AML-193 (cell line): ENCODE results near the gene UVSSA.

ENCODE experiments used
- DNase-seq, 2 experiments: peaks; one replicate each; lab custom pipeline; 2025; lab: John Stamatoyannopoulos, UW

UVSSA gene, protein sequence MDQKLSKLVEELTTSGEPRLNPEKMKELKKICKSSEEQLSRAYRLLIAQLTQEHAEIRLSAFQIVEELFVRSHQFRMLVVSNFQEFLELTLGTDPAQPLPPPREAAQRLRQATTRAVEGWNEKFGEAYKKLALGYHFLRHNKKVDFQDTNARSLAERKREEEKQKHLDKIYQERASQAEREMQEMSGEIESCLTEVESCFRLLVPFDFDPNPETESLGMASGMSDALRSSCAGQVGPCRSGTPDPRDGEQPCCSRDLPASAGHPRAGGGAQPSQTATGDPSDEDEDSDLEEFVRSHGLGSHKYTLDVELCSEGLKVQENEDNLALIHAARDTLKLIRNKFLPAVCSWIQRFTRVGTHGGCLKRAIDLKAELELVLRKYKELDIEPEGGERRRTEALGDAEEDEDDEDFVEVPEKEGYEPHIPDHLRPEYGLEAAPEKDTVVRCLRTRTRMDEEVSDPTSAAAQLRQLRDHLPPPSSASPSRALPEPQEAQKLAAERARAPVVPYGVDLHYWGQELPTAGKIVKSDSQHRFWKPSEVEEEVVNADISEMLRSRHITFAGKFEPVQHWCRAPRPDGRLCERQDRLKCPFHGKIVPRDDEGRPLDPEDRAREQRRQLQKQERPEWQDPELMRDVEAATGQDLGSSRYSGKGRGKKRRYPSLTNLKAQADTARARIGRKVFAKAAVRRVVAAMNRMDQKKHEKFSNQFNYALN

DNA sequence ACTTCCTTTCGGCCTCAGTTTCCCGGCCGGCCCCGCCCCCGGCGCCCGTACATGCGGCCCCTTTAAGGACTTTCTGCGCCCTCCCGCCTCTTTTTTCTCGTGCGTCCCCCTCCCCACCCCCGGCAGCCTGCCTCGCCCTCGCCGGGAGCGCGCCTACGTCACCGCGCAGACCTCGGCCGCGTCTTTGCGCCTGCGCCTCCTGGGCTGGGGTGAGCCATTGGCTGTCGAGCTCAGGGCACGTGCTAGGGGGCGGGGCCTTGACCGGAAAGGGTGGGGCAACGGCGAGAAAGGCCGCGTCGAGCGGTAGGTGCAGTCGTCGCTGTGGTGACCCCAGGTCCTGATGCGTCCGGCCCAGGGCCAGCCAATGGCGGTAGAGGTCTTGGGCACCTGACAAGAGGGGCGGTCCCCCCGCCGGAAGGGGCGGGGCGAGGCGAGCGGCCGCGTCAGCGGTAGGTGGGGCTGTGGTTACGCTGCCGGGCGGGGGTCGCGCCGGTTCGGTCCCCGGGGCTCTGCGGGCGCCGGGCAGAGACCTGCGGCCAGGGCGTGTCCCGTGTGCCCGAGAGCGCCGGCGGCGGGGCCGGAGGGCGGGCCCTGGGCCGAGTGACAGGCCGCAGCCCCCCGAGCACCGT lies at the start of gene UVSSA:
UVSSA (plus strand) TSS at position 428 of the 629 bp plus-strand sequence. CDS start 884 bp downstream, outside the sequence.
- peak; percentile 96 to 97 for DNase-seq

DNA sequence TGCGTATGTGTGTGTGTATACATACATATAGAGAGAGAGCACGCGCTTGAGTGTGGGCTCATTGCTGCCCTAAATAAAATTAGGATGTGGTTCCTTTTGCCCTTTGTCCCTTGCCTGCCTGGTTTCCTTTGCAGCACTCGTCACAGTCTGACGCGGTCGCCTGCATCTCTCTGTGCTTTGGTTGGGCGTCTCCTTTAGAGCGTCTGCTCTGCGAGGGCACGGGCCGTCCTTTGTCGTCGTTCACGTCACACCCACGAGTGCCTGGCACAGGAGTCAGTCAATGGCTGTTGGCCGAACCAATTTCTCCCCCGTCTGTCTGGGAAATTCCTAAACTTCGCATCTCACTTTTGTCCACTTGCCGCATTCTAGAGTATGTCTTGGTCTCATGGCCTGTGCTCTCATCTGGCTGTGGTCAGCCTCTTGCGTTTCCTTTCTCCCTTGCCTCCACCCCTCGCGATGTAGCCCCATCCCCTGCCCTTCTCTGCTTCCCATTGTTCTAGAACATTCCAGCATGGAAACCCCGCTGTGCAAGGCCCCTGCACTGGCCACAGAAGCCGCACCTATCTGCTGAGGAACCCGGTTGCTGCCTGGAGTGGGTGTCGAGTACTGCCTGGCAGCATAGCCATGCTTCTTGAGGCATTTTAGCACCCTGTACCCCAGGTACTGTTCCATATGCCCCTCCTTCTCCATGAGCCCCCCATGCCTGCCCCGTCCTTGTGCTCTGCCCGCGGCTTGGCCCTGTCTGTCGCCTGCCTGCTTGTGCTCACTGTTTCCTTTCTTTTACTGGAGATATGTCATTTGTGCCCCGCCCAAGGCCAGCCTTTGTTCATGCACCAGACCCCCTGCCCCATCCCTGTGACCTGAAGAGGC lies 49.3 kb upstream of the UVSSA start:
- DNase-seq = no peak

DNA sequence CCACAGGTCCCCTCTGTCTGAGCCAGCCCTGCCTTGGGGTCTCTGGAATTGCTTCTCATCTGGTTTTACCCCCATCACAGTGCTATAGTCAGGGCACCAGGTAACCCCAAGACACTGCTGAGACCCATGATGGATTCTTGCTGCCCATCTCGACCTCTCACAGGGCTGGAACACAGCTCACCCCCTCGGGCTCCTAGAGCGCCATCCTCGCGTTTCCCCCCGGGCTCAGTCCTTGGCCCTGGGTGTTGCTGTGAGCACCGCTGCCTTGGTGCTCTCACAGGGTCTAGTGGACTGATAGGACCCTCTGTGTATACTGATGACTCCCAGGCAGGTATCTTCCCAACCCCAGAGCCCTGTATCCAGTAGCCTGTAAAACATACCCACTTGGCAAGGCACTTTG lies 48.5 kb upstream of the UVSSA start:
- no peak for DNase-seq

DNA sequence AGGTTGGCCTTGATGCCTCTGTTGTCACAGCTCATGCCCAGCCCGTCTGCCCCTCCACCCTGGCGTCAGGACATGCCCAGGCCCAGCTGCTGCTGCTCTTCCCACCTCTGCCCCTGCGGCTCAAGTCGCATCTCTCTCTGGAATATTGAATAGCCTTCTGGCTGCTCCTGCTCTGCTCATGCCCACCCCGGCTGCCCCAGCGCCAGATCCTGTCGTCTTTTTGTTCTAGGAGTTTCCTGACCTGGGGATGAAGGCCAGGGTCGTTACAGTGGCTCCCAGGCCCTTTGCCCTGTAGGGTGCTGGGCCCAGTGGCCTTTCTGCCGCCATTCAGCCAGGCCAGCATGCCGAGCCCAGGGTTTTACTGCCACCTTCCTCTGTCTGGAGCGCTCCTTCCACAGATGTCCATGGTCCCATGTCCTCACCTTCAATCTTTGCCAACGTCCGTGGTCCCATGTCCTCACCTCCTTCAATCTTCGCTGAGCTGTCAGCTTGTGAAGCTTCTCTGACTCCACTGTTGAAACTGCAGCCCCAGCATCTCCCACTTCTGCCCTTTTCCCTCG lies 47.6 kb upstream of the UVSSA start:
- no peak for DNase-seq

DNA sequence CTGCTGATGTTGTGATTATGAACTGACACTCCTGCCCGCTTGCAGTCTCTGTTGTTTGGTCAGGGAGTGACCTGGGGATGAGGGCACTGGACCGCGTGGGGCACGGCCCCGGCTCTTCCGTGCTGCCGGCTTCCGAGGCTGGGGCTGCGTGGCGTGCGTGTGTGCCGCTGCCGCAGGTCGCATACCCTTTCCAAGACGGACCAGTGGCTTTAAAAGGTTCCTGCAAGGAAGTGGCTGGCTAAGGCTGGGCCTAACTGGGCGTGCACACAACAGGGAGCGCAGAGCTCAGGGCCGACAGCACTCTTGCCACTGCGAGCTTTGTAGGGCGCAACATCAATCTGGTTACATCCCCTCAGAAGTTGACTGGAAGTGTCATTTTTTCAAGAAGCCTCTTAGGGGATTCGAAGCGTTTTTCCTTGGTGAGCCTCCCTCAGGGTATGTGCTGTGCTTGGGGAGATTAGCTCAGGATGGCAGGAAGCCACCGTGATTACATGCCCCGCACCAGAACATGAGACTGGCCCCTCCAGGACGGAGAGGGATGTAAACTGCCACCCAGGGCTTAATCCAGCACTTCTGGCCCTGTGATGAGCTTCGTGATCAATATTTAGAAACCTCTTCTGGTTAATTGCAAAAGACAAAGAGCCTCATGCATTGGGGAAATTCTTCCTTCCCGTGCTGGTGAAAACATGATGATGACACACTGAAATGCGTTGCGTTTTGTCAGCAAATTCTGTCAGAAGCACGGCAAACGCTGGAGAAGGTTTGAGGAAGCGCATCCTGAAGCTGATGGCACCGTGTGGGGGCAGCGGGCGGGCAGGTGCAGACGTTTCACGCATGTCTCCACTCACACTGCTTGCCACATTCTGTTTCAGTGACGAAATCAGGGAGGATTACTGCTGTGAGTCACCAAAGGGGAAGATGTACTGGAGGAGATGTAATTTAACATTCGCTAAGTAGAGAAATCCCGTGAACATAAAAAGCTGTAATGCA lies 46.2 kb upstream of the UVSSA start:
- DNase-seq = peak; percentile 93

DNA sequence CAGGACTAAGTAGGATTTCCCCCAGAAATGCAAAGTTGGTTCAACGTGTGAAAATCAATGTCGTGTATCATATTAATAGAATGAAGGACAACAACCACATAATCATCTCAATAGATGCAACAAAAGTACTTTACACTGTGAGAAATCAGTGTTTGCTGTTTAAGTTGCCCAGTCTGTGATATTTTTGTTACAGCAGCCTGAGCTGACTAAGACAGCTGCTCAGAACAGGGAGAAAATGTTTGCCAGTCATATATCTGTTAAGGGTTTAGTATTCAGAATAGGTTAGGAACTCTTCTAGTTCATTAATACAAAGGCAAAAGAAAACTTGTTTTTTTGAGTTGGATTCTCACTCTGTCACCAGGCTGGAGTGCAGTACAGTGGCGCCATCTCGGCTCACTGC lies 44.8 kb upstream of the UVSSA start:
- no peak for DNase-seq

DNA sequence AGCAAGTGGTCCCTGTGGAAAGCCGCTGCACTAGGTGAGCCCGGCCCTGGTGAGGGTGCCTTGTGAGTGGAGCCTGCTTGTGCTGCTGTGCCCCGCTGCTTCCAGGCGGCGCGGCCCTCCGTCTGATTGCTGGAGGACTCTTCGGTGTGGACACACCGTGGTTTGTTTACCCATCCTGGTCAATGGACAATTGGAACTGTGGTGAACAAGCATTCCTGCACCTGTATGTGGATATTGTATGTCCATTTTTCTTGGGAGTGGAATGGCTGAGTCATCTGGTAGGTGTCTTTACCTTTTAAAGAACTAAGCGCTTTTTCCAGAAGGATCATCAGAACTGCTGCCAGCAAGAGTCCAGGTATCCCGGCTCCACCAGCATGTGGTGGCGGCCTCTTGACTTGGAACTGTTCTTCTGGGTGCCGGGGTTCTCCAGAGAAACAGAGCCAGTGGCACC lies 41.7 kb upstream of the UVSSA start:
- no peak for DNase-seq

DNA sequence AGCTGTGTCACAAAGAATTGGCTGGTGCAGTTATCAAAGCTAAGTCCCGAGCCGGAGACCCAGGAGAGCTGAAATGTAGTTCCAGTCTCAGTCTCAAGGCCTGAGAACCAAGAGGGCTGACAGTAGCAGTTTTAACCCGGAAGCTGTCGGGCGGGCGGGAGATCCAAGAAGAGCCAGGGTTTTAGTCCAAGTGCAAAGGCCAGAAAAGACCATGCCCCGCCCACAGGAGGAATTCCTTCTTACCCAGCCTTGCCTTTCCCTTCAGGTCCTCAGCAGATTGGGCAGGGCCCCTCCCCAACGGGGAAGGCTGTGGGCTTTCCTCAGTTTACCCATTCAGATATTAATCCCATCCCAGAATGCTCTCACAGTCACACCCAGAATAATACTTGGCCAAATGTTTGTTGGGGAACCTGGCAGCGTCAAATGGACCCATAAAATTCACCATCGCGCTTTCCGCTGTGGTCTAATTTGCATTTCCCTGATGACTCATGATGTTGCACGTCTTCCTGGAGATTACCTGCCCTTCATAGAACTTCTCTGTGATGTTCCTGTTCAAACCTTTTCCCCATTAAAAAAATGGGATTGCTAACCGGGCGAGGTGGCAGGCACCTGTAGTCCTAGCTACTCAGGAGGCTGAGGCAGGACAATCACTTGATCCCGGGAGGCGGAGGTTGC lies 41.1 kb upstream of the UVSSA start:
- no peak for DNase-seq

DNA sequence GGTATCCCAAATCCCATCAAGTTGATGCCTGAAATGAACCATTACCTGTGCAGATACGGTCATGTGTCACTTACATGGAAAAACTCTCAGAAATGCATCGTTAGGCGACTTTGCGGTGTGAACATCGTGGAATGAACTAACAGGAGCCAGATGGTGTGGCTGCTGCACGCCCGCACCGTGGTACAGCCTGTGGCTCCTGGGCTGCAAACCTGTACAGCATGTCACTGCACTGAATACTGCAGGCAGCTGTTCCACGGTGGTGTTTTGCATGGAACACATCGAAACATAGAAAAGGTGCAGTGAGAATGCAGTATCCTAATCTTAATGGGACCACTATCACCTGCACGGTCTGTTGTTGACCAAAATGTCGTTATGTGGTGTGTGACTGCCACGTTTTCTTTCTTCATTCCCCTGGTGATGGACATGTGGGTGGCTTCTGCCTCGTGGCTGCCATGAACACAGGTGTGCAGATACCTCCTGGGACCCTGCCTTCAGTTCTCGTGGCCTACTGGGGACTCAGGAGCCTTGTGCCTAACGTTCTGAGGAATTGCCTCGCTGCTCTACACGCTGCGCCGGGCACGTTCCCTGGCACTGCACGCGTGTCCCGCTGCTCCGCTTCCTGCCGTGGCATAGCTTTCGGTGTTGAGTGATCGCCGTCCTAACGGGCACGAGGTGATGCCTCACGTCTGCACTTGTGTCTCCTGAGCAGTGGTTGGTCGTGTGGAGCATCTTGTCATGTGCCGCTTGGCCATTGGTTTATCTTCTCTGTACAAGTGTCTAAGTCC lies 38.9 kb upstream of the UVSSA start:
- no peak for DNase-seq

DNA sequence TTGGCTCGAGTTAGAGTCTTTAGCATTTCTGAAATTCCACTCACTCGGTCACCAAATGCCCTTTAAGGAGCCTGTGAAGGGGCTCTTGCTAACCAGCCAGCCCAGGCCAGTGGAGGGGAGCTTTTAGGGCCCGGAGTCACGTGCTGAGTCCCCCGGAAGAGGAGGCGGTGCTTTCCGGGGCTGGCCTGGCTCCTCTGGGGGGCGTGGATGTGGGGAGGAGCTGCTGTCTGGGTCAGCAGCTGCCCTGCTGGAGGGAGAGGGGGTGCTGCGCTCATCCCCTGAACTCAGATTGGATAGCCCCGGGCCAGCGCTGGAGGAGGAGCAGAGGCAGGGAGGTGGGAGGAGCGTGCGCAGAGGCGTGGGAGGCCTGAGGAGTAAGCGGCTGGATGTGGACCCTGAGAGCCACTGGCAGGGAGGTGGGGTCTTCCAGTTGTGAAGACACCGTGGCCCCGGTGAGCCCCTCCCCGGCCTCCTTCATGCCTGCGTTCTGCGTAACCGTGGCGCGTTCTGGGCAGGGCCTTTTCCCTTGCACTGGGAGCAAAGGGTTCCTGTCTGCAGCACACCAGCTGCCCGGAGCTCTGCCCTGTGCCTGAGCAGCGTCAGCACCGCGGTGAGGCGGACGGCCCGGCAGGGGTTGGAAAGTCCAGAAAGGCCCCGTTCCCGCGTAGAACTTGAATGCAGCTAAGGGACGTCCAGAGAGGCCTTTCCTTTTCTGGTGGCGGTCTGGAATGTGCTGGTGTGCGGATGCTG lies 37.6 kb upstream of the UVSSA start:
- DNase-seq = no peak

DNA sequence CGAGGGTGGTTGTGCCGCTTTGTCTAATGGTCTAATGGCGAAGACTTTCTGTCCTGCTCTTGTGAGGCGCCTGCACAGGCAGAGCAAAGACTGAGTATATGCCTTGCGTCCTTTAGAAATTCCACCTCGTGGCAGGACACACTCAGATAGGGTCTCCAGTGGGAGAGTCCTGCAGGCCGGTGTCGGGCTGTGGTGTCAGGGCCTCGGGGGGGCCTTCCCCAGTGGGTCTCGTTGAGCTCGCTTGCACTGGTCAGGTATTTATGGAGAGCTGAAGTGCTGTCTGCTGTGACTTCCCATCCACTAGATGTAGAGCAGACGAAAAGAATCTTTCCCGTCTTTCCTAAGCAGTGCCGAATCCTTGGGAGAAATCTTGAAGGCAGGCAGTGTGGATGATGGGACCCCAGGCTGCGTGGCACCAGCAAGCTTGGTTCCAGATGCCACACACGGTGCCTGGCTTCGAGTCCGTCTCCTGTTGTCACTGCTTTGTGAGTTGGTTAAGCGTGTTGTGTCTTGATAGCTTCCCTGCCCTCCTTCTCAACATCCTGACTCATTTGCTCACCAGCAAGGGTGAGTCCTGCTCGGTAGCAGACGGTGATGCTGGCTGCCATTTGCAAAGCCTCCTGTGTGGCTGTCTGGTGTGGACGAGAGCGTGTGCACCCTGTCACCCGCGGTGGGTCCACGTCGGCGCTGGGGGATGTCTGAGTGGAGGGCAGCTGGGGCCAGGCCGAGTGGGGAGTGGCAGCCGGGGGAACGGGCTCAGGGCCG lies 36.8 kb upstream of the UVSSA start:
- no peak for DNase-seq

DNA sequence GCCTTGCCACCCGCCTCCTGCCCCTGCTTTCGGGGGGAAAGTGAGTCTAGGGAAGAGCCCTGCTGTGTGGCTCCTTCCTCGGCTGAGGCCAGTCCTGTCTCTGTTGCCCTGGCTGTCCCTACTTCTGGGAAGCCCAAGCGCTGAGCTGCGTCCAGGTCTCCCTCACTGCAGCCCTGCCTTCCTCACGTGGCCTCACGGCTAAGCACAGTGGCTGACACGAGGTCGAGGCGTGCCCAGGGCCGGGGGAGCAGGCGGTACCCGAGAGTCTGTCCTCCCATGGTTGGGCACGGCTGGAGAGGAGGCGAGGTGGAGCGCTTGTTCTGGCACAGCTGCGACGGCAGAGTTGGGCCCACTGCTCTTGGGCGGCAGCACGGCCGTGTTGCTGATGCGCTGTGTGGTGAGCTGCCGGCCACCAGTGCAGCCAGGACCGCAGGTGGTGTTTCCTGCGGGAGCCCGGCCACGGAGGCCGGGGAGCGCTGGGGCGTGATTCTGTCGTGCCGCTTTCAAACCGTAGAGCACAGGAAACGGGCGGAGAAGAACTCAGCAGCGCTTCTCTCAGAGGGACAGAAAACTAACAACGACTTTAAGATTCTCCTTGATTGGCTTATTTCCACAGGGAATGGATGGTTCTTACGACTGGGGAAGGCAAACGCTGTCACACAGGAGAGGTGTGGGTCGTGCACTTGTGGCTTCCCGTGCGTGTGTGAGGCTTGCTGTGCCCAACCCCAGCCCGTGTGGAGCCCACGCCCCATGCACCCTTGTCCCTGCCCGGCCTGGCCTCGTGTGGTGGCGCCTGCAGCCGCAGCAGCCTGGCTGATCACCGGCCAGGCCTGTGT lies 36.0 kb upstream of the UVSSA start:
- no peak for DNase-seq

DNA sequence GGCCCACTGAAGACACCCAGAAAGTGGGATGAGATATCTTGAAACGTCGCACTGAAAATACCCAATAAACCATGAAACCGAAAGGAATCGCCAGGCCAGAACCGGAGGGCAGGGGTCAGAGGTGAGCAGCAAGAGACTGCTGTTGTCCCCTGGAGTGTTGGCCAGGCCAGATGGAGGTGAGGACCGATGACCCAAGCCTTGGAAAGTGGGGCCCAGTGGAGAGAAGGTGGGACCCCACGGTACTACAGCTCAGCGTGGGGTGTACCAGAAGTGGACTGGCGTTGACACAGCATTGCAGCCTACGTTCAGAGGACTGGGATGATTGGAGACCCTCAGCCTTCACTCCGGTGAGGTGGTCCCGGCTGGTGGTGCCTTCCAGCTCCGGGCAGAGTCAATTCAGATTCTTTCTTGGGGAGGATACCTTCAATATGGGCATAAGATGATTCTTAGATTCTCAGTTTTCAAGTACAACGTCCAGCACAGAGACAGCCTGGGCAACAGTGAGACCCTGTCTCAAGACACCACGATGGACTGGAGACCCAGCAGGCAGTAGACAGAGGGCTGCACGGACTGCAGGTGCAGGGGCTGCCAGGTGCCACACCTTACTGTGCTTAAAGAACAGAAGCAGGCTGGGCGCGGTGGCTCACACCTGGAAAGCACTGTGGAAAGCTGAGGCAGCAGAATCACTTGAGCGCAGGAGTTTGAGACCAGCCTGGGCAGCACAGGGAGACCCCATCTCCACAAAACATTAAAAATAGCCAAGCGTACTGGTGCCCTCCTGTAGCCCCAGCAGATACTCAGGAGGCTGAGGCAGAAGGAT lies 34.0 kb upstream of the UVSSA start:
- no peak for DNase-seq

DNA sequence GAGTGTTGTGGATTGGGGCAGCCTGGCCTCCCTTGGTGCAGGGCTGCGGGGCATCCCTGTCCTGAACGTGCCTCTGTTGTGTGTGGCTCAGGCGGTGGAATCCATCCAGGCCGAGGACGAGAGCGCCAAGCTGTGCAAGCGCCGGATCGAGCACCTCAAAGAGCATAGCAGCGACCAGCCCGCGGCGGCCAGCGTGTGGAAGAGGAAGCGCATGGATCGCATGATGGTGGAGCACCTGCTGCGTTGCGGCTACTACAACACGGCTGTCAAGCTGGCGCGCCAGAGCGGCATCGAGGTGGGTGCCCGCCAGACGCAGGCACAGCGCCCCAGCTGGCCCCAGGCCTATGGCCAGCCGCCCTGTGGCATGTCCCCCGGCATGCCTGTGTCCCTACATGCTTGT lies 31.7 kb upstream of the UVSSA start:
- DNase-seq = no peak

DNA sequence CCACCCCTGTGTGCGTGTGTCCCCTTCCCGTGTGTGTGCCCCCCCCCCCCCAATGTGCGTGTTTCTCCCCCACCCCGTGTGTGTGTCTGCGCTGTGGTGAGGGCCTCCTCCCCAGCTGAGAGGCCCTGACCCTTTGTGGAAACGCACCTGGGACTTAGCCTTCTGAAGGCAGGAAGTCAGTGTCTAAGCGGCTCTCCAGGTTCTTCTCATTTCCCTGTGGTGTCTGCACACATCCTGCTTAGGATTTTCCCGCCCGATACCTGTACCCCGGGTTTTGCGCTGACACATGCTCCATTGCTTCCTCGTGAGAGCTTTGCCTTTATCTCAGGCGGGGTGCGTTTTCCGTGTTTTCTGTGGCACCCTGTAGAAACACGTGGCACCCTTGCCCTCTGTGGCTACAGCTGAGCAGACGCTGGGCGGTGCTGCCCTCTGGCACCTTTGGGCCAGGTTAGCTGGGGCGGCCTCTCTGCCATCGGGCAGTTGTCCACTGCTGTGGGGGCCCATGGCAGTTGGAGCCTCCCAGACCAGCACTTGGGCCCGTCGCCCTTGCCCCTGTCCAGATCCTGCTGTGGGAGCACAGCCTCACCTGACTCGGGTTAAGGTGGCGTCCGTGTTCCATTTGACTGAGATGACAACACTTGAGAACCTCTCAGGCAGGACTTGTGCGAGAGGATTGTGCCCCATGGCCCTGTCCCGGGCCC lies 31.0 kb upstream of the UVSSA start:
- DNase-seq = no peak
